ENCODE results near the gene PSMB11.

GRCh38 chr14:23043145-23043544 lies 1.1 kb downstream of the PSMB11 start:
- no peak for TF ChIP-seq POLR2A (IDR thresholded peaks at IDR 0.05)
- TF ChIP-seq, protein P1, sequence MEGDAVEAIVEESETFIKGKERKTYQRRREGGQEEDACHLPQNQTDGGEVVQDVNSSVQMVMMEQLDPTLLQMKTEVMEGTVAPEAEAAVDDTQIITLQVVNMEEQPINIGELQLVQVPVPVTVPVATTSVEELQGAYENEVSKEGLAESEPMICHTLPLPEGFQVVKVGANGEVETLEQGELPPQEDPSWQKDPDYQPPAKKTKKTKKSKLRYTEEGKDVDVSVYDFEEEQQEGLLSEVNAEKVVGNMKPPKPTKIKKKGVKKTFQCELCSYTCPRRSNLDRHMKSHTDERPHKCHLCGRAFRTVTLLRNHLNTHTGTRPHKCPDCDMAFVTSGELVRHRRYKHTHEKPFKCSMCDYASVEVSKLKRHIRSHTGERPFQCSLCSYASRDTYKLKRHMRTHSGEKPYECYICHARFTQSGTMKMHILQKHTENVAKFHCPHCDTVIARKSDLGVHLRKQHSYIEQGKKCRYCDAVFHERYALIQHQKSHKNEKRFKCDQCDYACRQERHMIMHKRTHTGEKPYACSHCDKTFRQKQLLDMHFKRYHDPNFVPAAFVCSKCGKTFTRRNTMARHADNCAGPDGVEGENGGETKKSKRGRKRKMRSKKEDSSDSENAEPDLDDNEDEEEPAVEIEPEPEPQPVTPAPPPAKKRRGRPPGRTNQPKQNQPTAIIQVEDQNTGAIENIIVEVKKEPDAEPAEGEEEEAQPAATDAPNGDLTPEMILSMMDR (IDR thresholded peaks at IDR 0.05 in 4 of 5, conservative IDR thresholded peaks at IDR 0.05 in 1 of 5): no peak

Measured in gastrocnemius medialis (tissue), 4 donors.